ENCODE results near the gene CSRNP2. TPM values are rescaled to one million over a fixed set of nuclear protein-coding genes. Genes with fewer than 3 reads are reported as not detected.

Gene CSRNP2
- total RNA-seq, 4 donors from 2014 or later: 16.6 to 22.7 (median 18.7) TPM

GRCh38 chr12:51028813-51029150 is 54.6 kb downstream of the CSRNP2 start:
- no peak for DNase-seq (ENCODE audit: low spot score in 2 of 2)
- intact Hi-C loops (cut with DNase I; ENCODE audit: low total_unique reads): no loop called here
- 33 to 38% methylated on average over 5 of the region's 5 CpGs for WGBS, 2 donors
- no peak for TF ChIP-seq CTCF (IDR thresholded peaks at IDR 0.05)
- no peak for TF ChIP-seq POLR2A (IDR thresholded peaks at IDR 0.05)
- H3K4me3 ChIP-seq (ENCODE audit: low read depth, poor library complexity, severe bottlenecking): no peak overlapping the region

GRCh38 chr12:51028126-51028812 is 55.1 kb downstream of the CSRNP2 start:
- TF ChIP-seq POLR2A (IDR thresholded peaks at IDR 0.05) (no peak), CTCF (IDR thresholded peaks at IDR 0.05) (no peak)
- intact Hi-C loops (cut with DNase I; ENCODE audit: low total_unique reads): no loop called here
- no peak overlapping the region for H3K4me3 ChIP-seq (ENCODE audit: low read depth, poor library complexity, severe bottlenecking)
- WGBS, 2 donors: 14 to 15% methylated on average over 9 of the region's 9 CpGs
- peak in 1 of 2 donors; percentile 47 for DNase-seq (ENCODE audit: low spot score in 2 of 2)

- TF ChIP-seq CTCF (IDR thresholded peaks at IDR 0.05): no peak
- TF ChIP-seq POLR2A (IDR thresholded peaks at IDR 0.05): no peak
- intact Hi-C loops (cut with DNase I; ENCODE audit: low total_unique reads): no loop called here
- H3K4me3 ChIP-seq (ENCODE audit: low read depth, poor library complexity, severe bottlenecking): no peak overlapping the region
- no peak for DNase-seq (ENCODE audit: low spot score in 2 of 2)
- 86 to 89% methylated on average over 15 of the region's 15 CpGs for WGBS, 2 donors
These were observed 56.0 kb downstream of the CSRNP2 start for GRCh38 chr12:51027342-51027835.

GRCh38 chr12:51025836-51026638 is 57.4 kb downstream of the CSRNP2 start, which contains the start of gene SLC11A2:
Gene SLC11A2, minus strand, starts transcription at chr12:51026384. Its CDS starts 15,656 bp downstream, at chr12:51010728.
- 0 to 1% methylated on average over 43 to 46 of the region's 74 CpGs for WGBS, 2 donors
- intact Hi-C loops (cut with DNase I; ENCODE audit: low total_unique reads): no loop called here
- no peak for TF ChIP-seq CTCF (IDR thresholded peaks at IDR 0.05)
- TF ChIP-seq POLR2A (IDR thresholded peaks at IDR 0.05): no peak
- peak within 1 kb of the TSS; percentile 71 for H3K4me3 ChIP-seq (ENCODE audit: low read depth, poor library complexity, severe bottlenecking)
- peak; percentile 94 to 99 for DNase-seq (ENCODE audit: low spot score in 2 of 2)

GRCh38 chr12:51025338-51025835 is 58.0 kb downstream of the CSRNP2 start:
- WGBS, 2 donors: 5 to 9% methylated on average over 9 of the region's 9 CpGs
- intact Hi-C loops (cut with DNase I; ENCODE audit: low total_unique reads): no loop called here
- peak overlapping the region; percentile 71 for H3K4me3 ChIP-seq (ENCODE audit: low read depth, poor library complexity, severe bottlenecking)
- no peak for TF ChIP-seq CTCF (IDR thresholded peaks at IDR 0.05)
- TF ChIP-seq POLR2A (IDR thresholded peaks at IDR 0.05): no peak
- DNase-seq (ENCODE audit: low spot score in 2 of 2): no peak

Measured in lower leg skin (tissue), 4 donors.